Gastrocnemius medialis (tissue), 4 donors: ENCODE results near the gene KRAS.

Source experiments
- POLR2A ChIP-seq, 2 donors: fragments of 450-650 bp; IDR thresholded peaks; one replicate each; pipeline ENCODE4 v1.6.1; 2017; ENCODE audit warnings: antibody characterized with exemption in 2 of 2, mild to moderate bottlenecking in 2 of 2, moderate library complexity in 2 of 2
- TF ChIP-seq, protein P1 (sequence below), 5 experiments: fragments of 450-650 bp in 3 of 5; fragments of 200-600 bp in 2 of 5; sonication (generic) in 2 of 5; IDR thresholded peaks in 4 of 5; conservative IDR thresholded peaks in 1 of 5; 1 replicate in 4 of 5; 2 replicates in 1 of 5; pipeline ENCODE4 v1.5.1; 2016 to 2019; ENCODE audit warnings: antibody characterized with exemption in 5 of 5, mild to moderate bottlenecking in 3 of 5, moderate library complexity in 3 of 5

- TF ChIP-seq, protein P1, sequence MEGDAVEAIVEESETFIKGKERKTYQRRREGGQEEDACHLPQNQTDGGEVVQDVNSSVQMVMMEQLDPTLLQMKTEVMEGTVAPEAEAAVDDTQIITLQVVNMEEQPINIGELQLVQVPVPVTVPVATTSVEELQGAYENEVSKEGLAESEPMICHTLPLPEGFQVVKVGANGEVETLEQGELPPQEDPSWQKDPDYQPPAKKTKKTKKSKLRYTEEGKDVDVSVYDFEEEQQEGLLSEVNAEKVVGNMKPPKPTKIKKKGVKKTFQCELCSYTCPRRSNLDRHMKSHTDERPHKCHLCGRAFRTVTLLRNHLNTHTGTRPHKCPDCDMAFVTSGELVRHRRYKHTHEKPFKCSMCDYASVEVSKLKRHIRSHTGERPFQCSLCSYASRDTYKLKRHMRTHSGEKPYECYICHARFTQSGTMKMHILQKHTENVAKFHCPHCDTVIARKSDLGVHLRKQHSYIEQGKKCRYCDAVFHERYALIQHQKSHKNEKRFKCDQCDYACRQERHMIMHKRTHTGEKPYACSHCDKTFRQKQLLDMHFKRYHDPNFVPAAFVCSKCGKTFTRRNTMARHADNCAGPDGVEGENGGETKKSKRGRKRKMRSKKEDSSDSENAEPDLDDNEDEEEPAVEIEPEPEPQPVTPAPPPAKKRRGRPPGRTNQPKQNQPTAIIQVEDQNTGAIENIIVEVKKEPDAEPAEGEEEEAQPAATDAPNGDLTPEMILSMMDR (IDR thresholded peaks at IDR 0.05 in 4 of 5, conservative IDR thresholded peaks at IDR 0.05 in 1 of 5) = no peak
- no peak for TF ChIP-seq POLR2A (IDR thresholded peaks at IDR 0.05)
Measured at GRCh38 chr12:25249931-25250738, 594 bp downstream of the KRAS start.
